ENCODE results near the gene TCF7L1. TPM values are rescaled to one million over a fixed set of nuclear protein-coding genes. Genes with fewer than 3 reads are reported as not detected.

The TCF7L1 gene
- total RNA-seq, 1 donor from 2014 or later, result 8.9 TPM

DNA sequence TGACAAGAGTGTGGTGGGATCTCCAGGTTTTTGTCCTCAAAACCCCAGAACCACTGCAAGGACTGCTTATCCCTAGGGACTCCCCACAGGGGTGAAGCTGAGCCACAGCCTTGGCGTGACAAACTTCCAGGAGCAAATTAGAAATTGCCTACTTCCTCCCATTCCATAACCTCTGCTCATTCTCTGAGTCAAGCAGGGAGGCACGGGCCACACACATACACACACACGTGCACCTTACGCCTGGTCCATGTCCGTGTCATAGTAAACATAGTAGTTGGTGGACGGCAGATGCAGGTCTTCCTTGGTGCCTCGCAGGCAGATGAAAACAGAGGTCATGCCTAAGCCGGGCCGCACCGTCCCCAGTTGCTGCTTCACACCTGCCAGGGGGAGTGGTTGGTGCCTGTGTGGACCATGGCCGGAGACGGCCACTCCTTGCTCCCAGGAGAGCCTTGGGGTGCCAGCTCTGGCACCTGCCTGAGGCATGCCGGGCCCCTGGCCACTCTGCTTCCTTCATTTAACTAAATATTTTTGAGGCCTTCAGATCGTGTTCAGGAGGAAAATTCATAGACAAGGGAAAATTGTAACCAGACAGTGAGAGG is 211.3 kb downstream of the TCF7L1 start:
- no peak overlapping the region for H3K4me3 ChIP-seq (ENCODE audit: low read length in 3 of 3)
- H3K36me3 ChIP-seq (ENCODE audit: control insufficient read depth in 3 of 3, insufficient read depth in 3 of 3, low read length in 3 of 3), result peaks cover 46 to 57% (median 53%) of the 10 kb centered on the region in 3 donors
- H3K9ac ChIP-seq (ENCODE audit: low read depth in 1 of 3, low read length in 3 of 3), result no peak overlapping the region
- no peaks in the 10 kb centered on the region for H3K9me3 ChIP-seq (ENCODE audit: control insufficient read depth in 3 of 3, low read length in 3 of 3)
- no peak overlapping the region for H3K27ac ChIP-seq (ENCODE audit: low read depth, low read length)
- H3K4me1 ChIP-seq (ENCODE audit: control insufficient read depth in 3 of 3, insufficient read depth in 3 of 3, low read length in 3 of 3), result peaks cover 0 to 2% (median 0%) of the 10 kb centered on the region in 3 donors
- no peaks in the 10 kb centered on the region for H3K27me3 ChIP-seq (ENCODE audit: control insufficient read depth in 3 of 3, insufficient read depth in 3 of 3, low read length in 3 of 3)

DNA sequence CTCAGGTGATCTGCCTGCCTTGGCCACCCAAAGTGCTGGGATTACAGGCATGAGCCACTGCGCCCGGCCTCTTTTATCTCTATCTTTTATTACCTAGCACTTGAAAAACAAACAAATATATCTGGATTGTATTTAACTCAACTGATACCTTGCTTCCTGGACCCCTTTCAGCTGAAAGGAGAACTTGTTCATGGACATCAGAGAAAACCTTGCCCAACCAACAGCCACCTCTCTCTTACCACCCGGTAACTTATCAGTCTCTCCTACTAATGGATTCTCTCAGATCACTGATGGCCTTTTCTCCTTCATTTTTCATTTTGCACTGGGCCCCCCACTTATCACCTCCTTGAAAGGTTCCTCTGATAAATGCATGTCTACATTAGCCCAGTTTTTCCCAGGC is 214.4 kb downstream of the TCF7L1 start:
- H3K27ac ChIP-seq (ENCODE audit: low read depth, low read length), result no peak overlapping the region
- peaks cover under 1 to 2% (median 2%) of the 10 kb centered on the region in 3 donors for H3K4me1 ChIP-seq (ENCODE audit: control insufficient read depth in 3 of 3, insufficient read depth in 3 of 3, low read length in 3 of 3)
- H3K27me3 ChIP-seq (ENCODE audit: control insufficient read depth in 3 of 3, insufficient read depth in 3 of 3, low read length in 3 of 3), result no peaks in the 10 kb centered on the region
- no peaks in the 10 kb centered on the region for H3K9me3 ChIP-seq (ENCODE audit: control insufficient read depth in 3 of 3, low read length in 3 of 3)
- no peak overlapping the region for H3K4me3 ChIP-seq (ENCODE audit: low read length in 3 of 3)
- H3K36me3 ChIP-seq (ENCODE audit: control insufficient read depth in 3 of 3, insufficient read depth in 3 of 3, low read length in 3 of 3), result peaks cover 61 to 74% (median 72%) of the 10 kb centered on the region in 3 donors
- H3K9ac ChIP-seq (ENCODE audit: low read depth in 1 of 3, low read length in 3 of 3), result no peak overlapping the region

GRCh38 chr2:85353876-85354285 is 220.7 kb downstream of the TCF7L1 start:
- peak overlapping the region; percentile 92 to 100 (median 100) for H3K4me3 ChIP-seq (ENCODE audit: low read length in 3 of 3)
- no peaks in the 10 kb centered on the region for H3K27me3 ChIP-seq (ENCODE audit: control insufficient read depth in 3 of 3, insufficient read depth in 3 of 3, low read length in 3 of 3)
- peak overlapping the region; percentile 97 to 100 (median 98) for H3K9ac ChIP-seq (ENCODE audit: low read depth in 1 of 3, low read length in 3 of 3)
- peaks cover 36 to 49% (median 49%) of the 10 kb centered on the region in 3 donors for H3K36me3 ChIP-seq (ENCODE audit: control insufficient read depth in 3 of 3, insufficient read depth in 3 of 3, low read length in 3 of 3)
- no peaks in the 10 kb centered on the region for H3K9me3 ChIP-seq (ENCODE audit: control insufficient read depth in 3 of 3, low read length in 3 of 3)
- H3K27ac ChIP-seq (ENCODE audit: low read depth, low read length), result peak overlapping the region; percentile 83
- H3K4me1 ChIP-seq (ENCODE audit: control insufficient read depth in 3 of 3, insufficient read depth in 3 of 3, low read length in 3 of 3), result peaks cover 29 to 42% (median 40%) of the 10 kb centered on the region in 3 donors

DNA sequence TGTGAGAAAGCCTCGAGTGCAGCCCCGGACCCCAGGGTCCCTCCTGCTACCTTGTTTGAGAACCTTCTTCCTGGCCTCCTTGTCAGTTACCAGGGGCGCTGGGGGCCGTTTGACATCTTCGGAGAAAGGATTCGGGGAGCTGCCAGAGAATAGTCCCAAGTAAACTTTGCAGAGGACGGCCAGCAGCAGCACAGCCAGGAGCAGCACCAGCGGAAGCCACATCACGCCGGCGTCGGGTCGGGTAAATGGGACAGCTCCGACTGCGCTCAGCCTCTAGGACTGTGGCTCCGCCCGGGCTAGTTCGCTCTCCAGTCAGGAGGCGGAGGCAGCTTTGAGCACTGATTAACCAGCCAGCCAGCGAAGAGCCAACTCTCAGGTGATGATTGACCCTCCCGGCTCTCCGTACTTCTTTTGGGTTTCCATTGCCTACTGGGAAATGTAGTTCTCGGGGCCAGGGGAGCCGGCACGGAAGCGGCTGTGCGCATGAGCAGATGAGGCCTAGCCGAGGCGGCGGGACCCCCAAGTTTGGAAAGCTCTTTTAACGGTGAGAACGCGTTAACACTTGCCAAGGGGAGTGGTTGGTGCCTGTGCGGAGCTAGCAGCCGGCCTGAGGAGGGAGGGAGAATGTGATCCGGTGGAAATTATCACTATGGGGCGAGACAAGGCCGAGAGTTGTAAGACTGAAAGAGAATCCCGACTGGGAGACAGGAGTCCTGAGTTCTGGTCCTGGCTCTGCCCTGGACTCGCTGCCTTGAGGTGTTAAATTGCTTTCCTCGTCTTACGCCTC is 221.3 kb downstream of the TCF7L1 start, which contains the start of the genes ELMOD3 and RETSAT:
Gene ELMOD3, plus strand, starts transcription at position 484 of the 787 bp plus-strand sequence. CDS start 2,430 bp downstream, outside the sequence.
Gene RETSAT, minus strand, starts transcription at position 243 of the 787 bp plus-strand sequence. Its CDS starts 21 bp downstream, at position 222.
- peaks cover 29 to 42% (median 40%) of the 10 kb centered on the region in 3 donors for H3K4me1 ChIP-seq (ENCODE audit: control insufficient read depth in 3 of 3, insufficient read depth in 3 of 3, low read length in 3 of 3)
- H3K27ac ChIP-seq (ENCODE audit: low read depth, low read length), result peak within 1 kb of the TSS; percentile 83
- H3K9ac ChIP-seq (ENCODE audit: low read depth in 1 of 3, low read length in 3 of 3), result peak within 1 kb of the TSS; percentile 97 to 100 (median 98)
- H3K27me3 ChIP-seq (ENCODE audit: control insufficient read depth in 3 of 3, insufficient read depth in 3 of 3, low read length in 3 of 3), result no peaks in the 10 kb centered on the region
- no peaks in the 10 kb centered on the region for H3K9me3 ChIP-seq (ENCODE audit: control insufficient read depth in 3 of 3, low read length in 3 of 3)
- H3K4me3 ChIP-seq (ENCODE audit: low read length in 3 of 3), result peak within 1 kb of the TSS; percentile 92 to 100 (median 100)
- H3K36me3 ChIP-seq (ENCODE audit: control insufficient read depth in 3 of 3, insufficient read depth in 3 of 3, low read length in 3 of 3), result peaks cover 37 to 45% (median 43%) of the 10 kb centered on the region in 3 donors

DNA sequence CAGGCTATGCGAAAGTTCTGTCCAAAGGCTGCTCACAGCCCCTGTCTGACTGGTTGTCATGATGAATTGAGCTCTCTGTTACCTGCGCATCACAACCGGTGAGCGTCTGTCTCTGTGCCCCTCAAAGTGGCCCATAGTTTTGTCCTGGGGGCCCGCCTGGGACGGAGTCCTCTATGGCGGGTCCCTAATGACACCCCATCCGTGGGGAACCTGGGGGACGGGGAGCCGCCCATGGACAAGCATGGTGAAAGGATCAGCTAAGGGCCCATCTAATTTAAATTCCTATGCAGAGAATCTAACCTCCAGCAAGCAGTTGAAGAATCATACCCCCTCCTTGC is 221.8 kb downstream of the TCF7L1 start:
- Histone ChIP-seq H3K36me3 (ENCODE audit: control insufficient read depth in 3 of 3, insufficient read depth in 3 of 3, low read length in 3 of 3) (peaks cover 32 to 43% (median 41%) of the 10 kb centered on the region in 3 donors), H3K27ac (ENCODE audit: low read depth, low read length) (peak overlapping the region; percentile 83), H3K4me1 (ENCODE audit: control insufficient read depth in 3 of 3, insufficient read depth in 3 of 3, low read length in 3 of 3) (peaks cover 29 to 42% (median 40%) of the 10 kb centered on the region in 3 donors), H3K27me3 (ENCODE audit: control insufficient read depth in 3 of 3, insufficient read depth in 3 of 3, low read length in 3 of 3) (no peaks in the 10 kb centered on the region), H3K9me3 (ENCODE audit: control insufficient read depth in 3 of 3, low read length in 3 of 3) (no peaks in the 10 kb centered on the region), H3K4me3 (ENCODE audit: low read length in 3 of 3) (peak overlapping the region; percentile 92 to 100 (median 100)), H3K9ac (ENCODE audit: low read depth in 1 of 3, low read length in 3 of 3) (peak overlapping the region; percentile 97 to 100 (median 98))

DNA sequence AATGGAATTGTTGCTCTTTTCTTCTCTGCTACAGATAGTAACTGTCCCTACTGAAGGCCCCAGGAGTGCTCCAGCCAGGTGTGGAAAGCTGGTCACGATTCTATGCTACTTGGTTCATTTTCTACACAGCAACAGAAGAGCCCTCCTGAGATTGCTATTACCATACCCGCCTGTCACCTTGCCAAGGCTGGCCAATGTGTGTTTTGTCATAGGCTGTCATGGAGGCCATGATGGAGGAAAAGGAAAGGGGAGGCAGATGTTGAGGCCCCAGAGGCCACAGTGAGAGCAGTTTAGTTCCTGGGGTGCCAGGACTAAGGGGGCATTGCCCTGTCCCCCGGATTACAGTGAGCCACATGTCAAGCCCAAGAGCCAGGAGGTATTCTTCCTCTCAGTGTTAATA is 222.3 kb downstream of the TCF7L1 start:
- Histone ChIP-seq H3K36me3 (ENCODE audit: control insufficient read depth in 3 of 3, insufficient read depth in 3 of 3, low read length in 3 of 3) (peaks cover 27 to 39% (median 38%) of the 10 kb centered on the region in 3 donors), H3K4me3 (ENCODE audit: low read length in 3 of 3) (peak overlapping the region; percentile 92 to 100 (median 100)), H3K9me3 (ENCODE audit: control insufficient read depth in 3 of 3, low read length in 3 of 3) (no peaks in the 10 kb centered on the region), H3K9ac (ENCODE audit: low read depth in 1 of 3, low read length in 3 of 3) (peak overlapping the region; percentile 97 to 100 (median 98)), H3K27me3 (ENCODE audit: control insufficient read depth in 3 of 3, insufficient read depth in 3 of 3, low read length in 3 of 3) (no peaks in the 10 kb centered on the region), H3K27ac (ENCODE audit: low read depth, low read length) (no peak overlapping the region), H3K4me1 (ENCODE audit: control insufficient read depth in 3 of 3, insufficient read depth in 3 of 3, low read length in 3 of 3) (peaks cover 29 to 42% (median 40%) of the 10 kb centered on the region in 3 donors)

GRCh38 chr2:85356186-85356585 is 223.0 kb downstream of the TCF7L1 start:
- Histone ChIP-seq H3K9ac (ENCODE audit: low read depth in 1 of 3, low read length in 3 of 3) (peak overlapping the region in 1 of 3 donors; percentile 28), H3K9me3 (ENCODE audit: control insufficient read depth in 3 of 3, low read length in 3 of 3) (no peaks in the 10 kb centered on the region), H3K36me3 (ENCODE audit: control insufficient read depth in 3 of 3, insufficient read depth in 3 of 3, low read length in 3 of 3) (peaks cover 23 to 33% (median 33%) of the 10 kb centered on the region in 3 donors), H3K4me1 (ENCODE audit: control insufficient read depth in 3 of 3, insufficient read depth in 3 of 3, low read length in 3 of 3) (peaks cover 29 to 42% (median 40%) of the 10 kb centered on the region in 3 donors), H3K4me3 (ENCODE audit: low read length in 3 of 3) (no peak overlapping the region), H3K27ac (ENCODE audit: low read depth, low read length) (no peak overlapping the region), H3K27me3 (ENCODE audit: control insufficient read depth in 3 of 3, insufficient read depth in 3 of 3, low read length in 3 of 3) (no peaks in the 10 kb centered on the region)

DNA sequence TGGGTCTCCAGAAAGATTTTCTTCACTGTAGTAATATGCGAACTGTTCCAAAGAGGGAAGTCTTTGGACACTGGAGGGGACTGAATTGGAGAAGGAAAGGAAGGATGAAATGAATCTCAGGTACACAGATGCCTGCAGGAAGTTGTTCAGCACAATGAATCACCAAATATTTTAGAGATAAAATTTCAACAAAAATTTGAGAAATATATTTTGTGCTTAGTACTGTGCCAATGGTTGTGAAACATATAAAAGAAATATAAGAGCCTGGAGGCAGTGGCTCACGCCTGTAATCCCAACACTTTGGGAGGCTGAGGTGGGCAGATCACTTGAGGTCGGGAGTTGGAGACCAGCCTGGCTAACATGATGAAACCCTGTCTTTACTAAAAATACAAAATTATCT is 224.5 kb downstream of the TCF7L1 start:
- Histone ChIP-seq H3K9ac (ENCODE audit: low read depth in 1 of 3, low read length in 3 of 3) (peak overlapping the region in 1 of 3 donors; percentile 25), H3K27me3 (ENCODE audit: control insufficient read depth in 3 of 3, insufficient read depth in 3 of 3, low read length in 3 of 3) (no peaks in the 10 kb centered on the region), H3K4me3 (ENCODE audit: low read length in 3 of 3) (no peak overlapping the region), H3K36me3 (ENCODE audit: control insufficient read depth in 3 of 3, insufficient read depth in 3 of 3, low read length in 3 of 3) (peaks cover 30 to 33% (median 30%) of the 10 kb centered on the region in 3 donors), H3K4me1 (ENCODE audit: control insufficient read depth in 3 of 3, insufficient read depth in 3 of 3, low read length in 3 of 3) (peaks cover 27 to 38% (median 36%) of the 10 kb centered on the region in 3 donors), H3K9me3 (ENCODE audit: control insufficient read depth in 3 of 3, low read length in 3 of 3) (no peaks in the 10 kb centered on the region), H3K27ac (ENCODE audit: low read depth, low read length) (no peak overlapping the region)
